A549 (cell line): ENCODE data around the gene CCDC106.

Experiments
- CBX2 ChIP-seq: fragments of 200-600 bp; sonication (generic); IDR thresholded peaks from 2 replicates; pipeline ENCODE4 v1.6.1; 2016; ENCODE audit warnings: low read depth, mild to moderate bottlenecking, borderline replicate concordance
- CHD2 ChIP-seq: fragments of 150-350 bp; IDR thresholded peaks from 2 replicates; pipeline ENCODE4 v1.6.1; 2014; ENCODE audit warnings: low read length; ENCODE audit not compliant: partially characterized antibody
- EHMT2 ChIP-seq: fragments of 200-600 bp; sonication (generic); IDR thresholded peaks from 2 replicates; pipeline ENCODE4 v1.6.1; 2016; ENCODE audit warnings: antibody characterized with exemption, low read depth, mild to moderate bottlenecking, moderate library complexity
- JUN ChIP-seq, 2 experiments: fragments of >200 bp; sonication (Bioruptor Twin); formaldehyde crosslinking; IDR thresholded peaks; 2 replicates in 1 of 2; 3 replicates in 1 of 2; pipeline ENCODE4 v1.6.1; 2016 to 2017
- MAFK ChIP-seq: fragments of 450-650 bp; IDR thresholded peaks from 2 replicates; pipeline ENCODE4 v1.6.1; 2014; ENCODE audit not compliant: partially characterized antibody
- MYC ChIP-seq: IDR thresholded peaks from 2 replicates; pipeline ENCODE4 v1.6.1; 2012; ENCODE audit warnings: mild to moderate bottlenecking, inconsistent platforms, low read length, improper control_type of control experiment, borderline replicate concordance
- NFE2L2 ChIP-seq: fragments of 150-350 bp; conservative IDR thresholded peaks from 2 replicates; pipeline ENCODE4 v1.6.1; 2014; ENCODE audit warnings: low read length
- POLR2A ChIP-seq: IDR thresholded peaks from 2 replicates; pipeline ENCODE4 v1.6.1; 2012; ENCODE audit warnings: mild to moderate bottlenecking, low read length
- REST ChIP-seq: fragments of 200-600 bp; sonication (generic); IDR thresholded peaks from 2 replicates; pipeline ENCODE4 v1.6.1; 2016; ENCODE audit warnings: antibody characterized with exemption, mild to moderate bottlenecking, moderate library complexity
- RFX5 ChIP-seq: fragments of 450-650 bp; IDR thresholded peaks from 2 replicates; pipeline ENCODE4 v1.7.1; 2014; ENCODE audit warnings: antibody characterized with exemption, mild to moderate bottlenecking, moderate library complexity
- RNF2 ChIP-seq: fragments of 200-600 bp; sonication (generic); IDR thresholded peaks from 2 replicates; pipeline ENCODE4 v1.6.1; 2016; ENCODE audit warnings: low read depth, mild to moderate bottlenecking, antibody characterized with exemption, moderate library complexity, borderline replicate concordance
- TP53 ChIP-seq: fragments of 250-450 bp; sonication (Bioruptor Pico); IDR thresholded peaks from 2 replicates; pipeline ENCODE4 v1.5.0; 2021; ENCODE audit warnings: mild to moderate bottlenecking, moderate library complexity
- USF2 ChIP-seq: fragments of 450-650 bp; IDR thresholded peaks from 2 replicates; pipeline ENCODE4 v1.6.1; 2014; ENCODE audit warnings: antibody characterized with exemption
- TF ChIP-seq, protein P1 (sequence below): fragments of >200 bp; sonication (Bioruptor Twin); formaldehyde crosslinking; IDR thresholded peaks from 3 replicates; pipeline ENCODE4 v1.5.1; 2016

- TF ChIP-seq CBX2 (no peak), POLR2A (no peak), MAFK (no peak), REST (no peak), RNF2 (no peak), JUN (IDR thresholded peaks at IDR 0.05) (no peak), MYC (no peak), EHMT2 (no peak), RFX5 (no peak), USF2 (no peak), NFE2L2 (no peak), CHD2 (no peak), TP53 (no peak)
- TF ChIP-seq, protein P1, sequence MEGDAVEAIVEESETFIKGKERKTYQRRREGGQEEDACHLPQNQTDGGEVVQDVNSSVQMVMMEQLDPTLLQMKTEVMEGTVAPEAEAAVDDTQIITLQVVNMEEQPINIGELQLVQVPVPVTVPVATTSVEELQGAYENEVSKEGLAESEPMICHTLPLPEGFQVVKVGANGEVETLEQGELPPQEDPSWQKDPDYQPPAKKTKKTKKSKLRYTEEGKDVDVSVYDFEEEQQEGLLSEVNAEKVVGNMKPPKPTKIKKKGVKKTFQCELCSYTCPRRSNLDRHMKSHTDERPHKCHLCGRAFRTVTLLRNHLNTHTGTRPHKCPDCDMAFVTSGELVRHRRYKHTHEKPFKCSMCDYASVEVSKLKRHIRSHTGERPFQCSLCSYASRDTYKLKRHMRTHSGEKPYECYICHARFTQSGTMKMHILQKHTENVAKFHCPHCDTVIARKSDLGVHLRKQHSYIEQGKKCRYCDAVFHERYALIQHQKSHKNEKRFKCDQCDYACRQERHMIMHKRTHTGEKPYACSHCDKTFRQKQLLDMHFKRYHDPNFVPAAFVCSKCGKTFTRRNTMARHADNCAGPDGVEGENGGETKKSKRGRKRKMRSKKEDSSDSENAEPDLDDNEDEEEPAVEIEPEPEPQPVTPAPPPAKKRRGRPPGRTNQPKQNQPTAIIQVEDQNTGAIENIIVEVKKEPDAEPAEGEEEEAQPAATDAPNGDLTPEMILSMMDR = no peak
Measured at GRCh38 chr19:55644842-55645511, 3.0 kb upstream of the CCDC106 start.
